Neural cell (in vitro differentiated cells): ENCODE results near the gene LRRC71. TPM values are rescaled to one million over a fixed set of nuclear protein-coding genes. Genes with fewer than 3 reads are reported as not detected.

Source experiments
- H2AFZ ChIP-seq: fragments of 200-600, 300-800 bp; sonication (generic), shearing (Covaris generic); 2 replicates; pipeline ENCODE4 v1.6.0; 2014; ENCODE audit warnings: low read depth, mild to moderate bottlenecking, antibody characterized with exemption, low read length, moderate library complexity
- H3F3A ChIP-seq: fragments of 200-600 bp; shearing (Covaris generic); 2 replicates; pipeline ENCODE4 v1.6.1; 2016; ENCODE audit warnings: mild to moderate bottlenecking, moderate library complexity, mixed read lengths, antibody characterized with exemption, low read length; ENCODE audit not compliant: insufficient read depth, poor library complexity, severe bottlenecking
- H3K27ac ChIP-seq: fragments of 200-600, 300-800 bp; sonication (generic), shearing (Covaris generic); 2 replicates; pipeline ENCODE4 v1.5.1; 2014; ENCODE audit warnings: mild to moderate bottlenecking, low read length, moderate library complexity
- H3K27me3 ChIP-seq: fragments of 300-800, 200-600 bp; sonication (generic), shearing (Covaris generic); 2 replicates; pipeline ENCODE4 v1.6.0; 2014; ENCODE audit warnings: mild to moderate bottlenecking, low read depth, low read length, moderate library complexity; ENCODE audit not compliant: insufficient read depth
- H3K36me3 ChIP-seq: fragments of 300-800, 200-600 bp; sonication (generic), shearing (Covaris generic); 2 replicates; pipeline ENCODE4 v1.5.1; 2014; ENCODE audit warnings: mild to moderate bottlenecking, antibody characterized with exemption, low read length, moderate library complexity; ENCODE audit not compliant: insufficient read depth
- H3K4me2 ChIP-seq: fragments of 300-800, 200-600 bp; sonication (generic), shearing (Covaris generic); 2 replicates; pipeline ENCODE4 v1.6.0; 2014; ENCODE audit warnings: mild to moderate bottlenecking, low read length
- H3K4me3 ChIP-seq: fragments of 300-800, 200-600 bp; sonication (generic), shearing (Covaris generic); 2 replicates; pipeline ENCODE4 v1.5.1; 2014; ENCODE audit warnings: mild to moderate bottlenecking, low read length, moderate library complexity
- H3K79me2 ChIP-seq: fragments of 200-600 bp; shearing (Covaris generic); replicated peaks from 2 replicates; pipeline ENCODE4 v1.6.0; 2014; ENCODE audit warnings: mild to moderate bottlenecking, low read length, moderate library complexity; ENCODE audit not compliant: insufficient read depth
- H3K9ac ChIP-seq: fragments of 300-800, 200-600 bp; sonication (generic), shearing (Covaris generic); 2 replicates; pipeline ENCODE4 v1.6.1; 2016; ENCODE audit warnings: mild to moderate bottlenecking, low read length, mixed read lengths
- H3K9me2 ChIP-seq: fragments of 200-600 bp; shearing (Covaris generic); 2 replicates; pipeline ENCODE4 v1.6.1; 2016; ENCODE audit warnings: mild to moderate bottlenecking, low read length, mixed read lengths; ENCODE audit not compliant: insufficient read depth
- H3K9me3 ChIP-seq: fragments of 200-600, 300-800 bp; sonication (generic), shearing (Covaris generic); 2 replicates; pipeline ENCODE4 v1.6.1; 2016; ENCODE audit warnings: mild to moderate bottlenecking, mixed run types, low read length, moderate library complexity, mixed read lengths
- H4K20me1 ChIP-seq: fragments of 200-600 bp; shearing (Covaris generic); 2 replicates; pipeline ENCODE4 v1.6.1; 2016; ENCODE audit warnings: mild to moderate bottlenecking, mixed run types; ENCODE audit not compliant: insufficient read depth
- EP300 ChIP-seq: fragments of 450-650 bp; conservative IDR thresholded peaks from 2 replicates; pipeline ENCODE4 v1.6.1; 2014; ENCODE audit warnings: antibody characterized with exemption, mild to moderate bottlenecking, moderate library complexity; ENCODE audit not compliant: poor library complexity, severe bottlenecking
- EZH2 ChIP-seq: fragments of 200-600, 300-800 bp; shearing (Covaris generic), sonication (generic); IDR thresholded peaks from 2 replicates; pipeline ENCODE4 v1.6.1; 2014; ENCODE audit warnings: antibody characterized with exemption, low read length, borderline replicate concordance, mild to moderate bottlenecking; ENCODE audit not compliant: insufficient read depth, poor library complexity, severe bottlenecking
- MXI1 ChIP-seq: fragments of 450-650 bp; conservative IDR thresholded peaks from 2 replicates; pipeline ENCODE4 v1.6.1; 2014; ENCODE audit warnings: antibody characterized with exemption, mild to moderate bottlenecking; ENCODE audit not compliant: poor library complexity, severe bottlenecking
- POLR2AphosphoS5 ChIP-seq: IDR thresholded peaks from 2 replicates; pipeline ENCODE4 v1.6.1; 2012
- RAD21 ChIP-seq: fragments of 450-650 bp; conservative IDR thresholded peaks from 2 replicates; pipeline ENCODE4 v1.6.1; 2014; ENCODE audit warnings: antibody characterized with exemption, mild to moderate bottlenecking, moderate library complexity
- SMC3 ChIP-seq: fragments of 450-650 bp; conservative IDR thresholded peaks from 2 replicates; pipeline ENCODE4 v1.6.1; 2014; ENCODE audit warnings: antibody characterized with exemption, mild to moderate bottlenecking, moderate library complexity; ENCODE audit not compliant: poor library complexity
- TAF1 ChIP-seq: IDR thresholded peaks from 2 replicates; pipeline ENCODE4 v1.6.1; 2012; ENCODE audit warnings: low read depth
- polyA plus RNA-seq: library from polyadenylated mRNA; depleted of rRNA; stranded (reverse); fragments of >200 nt; gene quantifications from 2 replicates; pipeline ENCODE4 v1.2.3, GENCODE V29; 2014
- TF ChIP-seq, protein P1 (sequence below): fragments of 450-650 bp; IDR thresholded peaks from 2 replicates; pipeline ENCODE4 v1.5.1; 2014; ENCODE audit warnings: antibody characterized with exemption, mild to moderate bottlenecking, moderate library complexity; ENCODE audit not compliant: poor library complexity, severe bottlenecking
- TF ChIP-seq, protein P2 (sequence below): IDR thresholded peaks from 2 replicates; pipeline ENCODE4 v1.6.1; 2012; ENCODE audit warnings: borderline replicate concordance

LRRC71 gene
- polyA plus RNA-seq, 1 donor from 2014 or later, result not detected

DNA sequence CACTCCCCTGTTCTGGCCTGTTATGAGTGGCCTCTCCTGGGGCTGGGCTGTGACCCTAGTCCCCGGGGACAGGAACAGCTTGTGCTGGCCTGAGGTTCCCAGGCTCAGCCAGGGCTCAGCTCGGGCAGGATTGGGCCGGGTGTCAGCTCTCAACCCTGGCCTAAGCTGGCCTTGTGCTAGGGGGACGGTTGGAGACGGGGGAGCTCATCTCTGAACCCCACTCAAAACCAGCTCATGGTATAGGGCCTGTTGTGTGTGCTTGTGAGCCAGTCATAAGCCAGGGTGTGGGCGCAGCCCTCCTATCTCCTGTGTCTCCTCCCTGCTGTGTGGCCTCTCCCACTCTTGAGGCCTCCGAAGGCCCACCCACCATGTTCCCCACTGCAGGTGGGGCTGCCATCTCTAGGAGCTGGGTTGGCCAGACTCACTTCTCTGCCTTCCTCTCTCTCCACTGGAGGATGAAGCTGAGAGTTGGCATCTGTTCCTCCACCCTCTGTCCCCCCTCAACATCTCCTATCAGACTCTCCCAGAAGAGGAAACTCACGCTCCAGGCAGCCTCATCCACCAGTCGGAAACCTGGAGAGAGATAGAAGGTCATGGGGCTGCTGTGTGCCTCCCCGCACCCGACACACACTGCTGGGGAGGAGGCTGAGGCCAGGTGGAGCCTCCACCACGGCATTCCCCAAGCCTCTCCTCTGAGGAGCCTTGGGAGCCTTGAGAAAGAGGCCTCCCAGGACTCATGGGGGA is 25.5 kb upstream of the LRRC71 start:
- Histone ChIP-seq H3K9me2 (no peaks in the 10 kb centered on the region), H3K9me3 (no peaks in the 10 kb centered on the region), H3K9ac (no peak overlapping the region), H3K27ac (no peak overlapping the region), H3K79me2 (no peaks in the 10 kb centered on the region), H3K27me3 (peaks cover 46% of the 10 kb centered on the region), H3F3A (no peaks in the 10 kb centered on the region), H3K4me3 (no peak overlapping the region), H2AFZ (no peak overlapping the region), H4K20me1 (no peaks in the 10 kb centered on the region), H3K4me2 (no peak overlapping the region), H3K36me3 (no peaks in the 10 kb centered on the region)
- TF ChIP-seq RAD21, result no peak
- no peak for TF ChIP-seq EZH2
- TF ChIP-seq SMC3, result no peak
- no peak for TF ChIP-seq TAF1
- no peak for TF ChIP-seq EP300
- TF ChIP-seq MXI1, result no peak
- TF ChIP-seq POLR2AphosphoS5, result no peak
- TF ChIP-seq, protein P1, sequence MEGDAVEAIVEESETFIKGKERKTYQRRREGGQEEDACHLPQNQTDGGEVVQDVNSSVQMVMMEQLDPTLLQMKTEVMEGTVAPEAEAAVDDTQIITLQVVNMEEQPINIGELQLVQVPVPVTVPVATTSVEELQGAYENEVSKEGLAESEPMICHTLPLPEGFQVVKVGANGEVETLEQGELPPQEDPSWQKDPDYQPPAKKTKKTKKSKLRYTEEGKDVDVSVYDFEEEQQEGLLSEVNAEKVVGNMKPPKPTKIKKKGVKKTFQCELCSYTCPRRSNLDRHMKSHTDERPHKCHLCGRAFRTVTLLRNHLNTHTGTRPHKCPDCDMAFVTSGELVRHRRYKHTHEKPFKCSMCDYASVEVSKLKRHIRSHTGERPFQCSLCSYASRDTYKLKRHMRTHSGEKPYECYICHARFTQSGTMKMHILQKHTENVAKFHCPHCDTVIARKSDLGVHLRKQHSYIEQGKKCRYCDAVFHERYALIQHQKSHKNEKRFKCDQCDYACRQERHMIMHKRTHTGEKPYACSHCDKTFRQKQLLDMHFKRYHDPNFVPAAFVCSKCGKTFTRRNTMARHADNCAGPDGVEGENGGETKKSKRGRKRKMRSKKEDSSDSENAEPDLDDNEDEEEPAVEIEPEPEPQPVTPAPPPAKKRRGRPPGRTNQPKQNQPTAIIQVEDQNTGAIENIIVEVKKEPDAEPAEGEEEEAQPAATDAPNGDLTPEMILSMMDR, result no peak
- TF ChIP-seq, protein P2, sequence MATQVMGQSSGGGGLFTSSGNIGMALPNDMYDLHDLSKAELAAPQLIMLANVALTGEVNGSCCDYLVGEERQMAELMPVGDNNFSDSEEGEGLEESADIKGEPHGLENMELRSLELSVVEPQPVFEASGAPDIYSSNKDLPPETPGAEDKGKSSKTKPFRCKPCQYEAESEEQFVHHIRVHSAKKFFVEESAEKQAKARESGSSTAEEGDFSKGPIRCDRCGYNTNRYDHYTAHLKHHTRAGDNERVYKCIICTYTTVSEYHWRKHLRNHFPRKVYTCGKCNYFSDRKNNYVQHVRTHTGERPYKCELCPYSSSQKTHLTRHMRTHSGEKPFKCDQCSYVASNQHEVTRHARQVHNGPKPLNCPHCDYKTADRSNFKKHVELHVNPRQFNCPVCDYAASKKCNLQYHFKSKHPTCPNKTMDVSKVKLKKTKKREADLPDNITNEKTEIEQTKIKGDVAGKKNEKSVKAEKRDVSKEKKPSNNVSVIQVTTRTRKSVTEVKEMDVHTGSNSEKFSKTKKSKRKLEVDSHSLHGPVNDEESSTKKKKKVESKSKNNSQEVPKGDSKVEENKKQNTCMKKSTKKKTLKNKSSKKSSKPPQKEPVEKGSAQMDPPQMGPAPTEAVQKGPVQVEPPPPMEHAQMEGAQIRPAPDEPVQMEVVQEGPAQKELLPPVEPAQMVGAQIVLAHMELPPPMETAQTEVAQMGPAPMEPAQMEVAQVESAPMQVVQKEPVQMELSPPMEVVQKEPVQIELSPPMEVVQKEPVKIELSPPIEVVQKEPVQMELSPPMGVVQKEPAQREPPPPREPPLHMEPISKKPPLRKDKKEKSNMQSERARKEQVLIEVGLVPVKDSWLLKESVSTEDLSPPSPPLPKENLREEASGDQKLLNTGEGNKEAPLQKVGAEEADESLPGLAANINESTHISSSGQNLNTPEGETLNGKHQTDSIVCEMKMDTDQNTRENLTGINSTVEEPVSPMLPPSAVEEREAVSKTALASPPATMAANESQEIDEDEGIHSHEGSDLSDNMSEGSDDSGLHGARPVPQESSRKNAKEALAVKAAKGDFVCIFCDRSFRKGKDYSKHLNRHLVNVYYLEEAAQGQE, result no peak

DNA sequence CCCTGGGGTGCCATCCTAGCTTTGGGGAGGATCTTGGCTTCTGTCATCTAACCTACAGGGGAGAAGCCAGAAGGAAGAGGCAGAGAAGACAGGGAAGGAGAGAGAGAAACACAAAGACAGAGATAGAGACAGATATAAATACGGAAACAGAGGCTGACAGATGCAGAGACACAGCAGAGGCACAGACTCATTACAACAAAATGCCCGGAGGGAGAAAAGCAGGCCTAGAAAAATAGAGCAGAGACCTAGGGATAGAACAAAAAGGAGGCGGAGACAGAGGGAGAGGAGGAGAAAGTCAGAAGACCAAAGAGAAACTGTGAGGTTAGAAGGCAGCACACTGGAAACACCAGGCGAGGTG is 25.0 kb upstream of the LRRC71 start:
- H3K4me2 ChIP-seq, result no peak overlapping the region
- H3K9me2 ChIP-seq, result no peaks in the 10 kb centered on the region
- H3K36me3 ChIP-seq, result no peaks in the 10 kb centered on the region
- no peaks in the 10 kb centered on the region for H4K20me1 ChIP-seq
- H3K79me2 ChIP-seq, result no peaks in the 10 kb centered on the region
- no peak overlapping the region for H3K4me3 ChIP-seq
- H2AFZ ChIP-seq, result no peak overlapping the region
- H3F3A ChIP-seq, result no peaks in the 10 kb centered on the region
- TF ChIP-seq EZH2 (no peak), POLR2AphosphoS5 (no peak), SMC3 (no peak), RAD21 (no peak)
- H3K9ac ChIP-seq, result no peak overlapping the region
- H3K27me3 ChIP-seq, result peaks cover 46% of the 10 kb centered on the region
- no peak overlapping the region for H3K27ac ChIP-seq
- H3K9me3 ChIP-seq, result no peaks in the 10 kb centered on the region
